Adrenal gland (tissue), 5 donors: ENCODE results near the gene MSH5.

Experiments
- CTCF ChIP-seq, 6 experiments: fragments of 450-650 bp in 4 of 6; fragments of 200-600 bp in 2 of 6; sonication (generic) in 1 of 6; IDR thresholded peaks; 1 replicate in 5 of 6; 2 replicates in 1 of 6; pipeline versions ENCODE4 v1.5.1 to v1.8.0; 2016 to 2021; ENCODE audit warnings: antibody characterized with exemption in 6 of 6, mild to moderate bottlenecking in 2 of 6, moderate library complexity in 1 of 6
- POLR2A ChIP-seq, 2 donors: fragments of 450-650 bp; IDR thresholded peaks; one replicate each; pipeline ENCODE4 v1.6.1; 2017; ENCODE audit warnings: antibody characterized with exemption in 2 of 2, mild to moderate bottlenecking in 2 of 2, moderate library complexity in 1 of 2
- donor health status: DM: no; HTN: no; CAD: no.

- TF ChIP-seq CTCF (IDR thresholded peaks at IDR 0.05) = no peak
- TF ChIP-seq POLR2A (IDR thresholded peaks at IDR 0.05) = no peak
Measured at GRCh38 chr6:31740397-31741223, 805 bp downstream of the MSH5 start.
